MM.1S (cell line): ENCODE results near the gene BMERB1.

Experiments used
- DNase-seq: peaks from one replicate; pipeline ENCODE4 v3.0.0-alpha.2; 2015
- H2AFZ ChIP-seq: fragments of 300-600 bp; sonication (generic); 2 replicates; pipeline ENCODE4 v1.6.0; 2016; ENCODE audit warnings: antibody characterized with exemption, low read length
- H3F3A ChIP-seq: fragments of 300-600 bp; sonication (generic); 2 replicates; pipeline ENCODE4 v1.6.1; 2016; ENCODE audit warnings: mild to moderate bottlenecking, antibody characterized with exemption, low read length, moderate library complexity, mixed read lengths; ENCODE audit not compliant: insufficient read depth
- H3K27ac ChIP-seq: fragments of 300-600 bp; sonication (generic); 2 replicates; pipeline ENCODE4 v1.5.1; 2016; ENCODE audit warnings: mild to moderate bottlenecking, low read length
- H3K27me3 ChIP-seq: fragments of 300-600 bp; sonication (generic); replicated peaks from 2 replicates; pipeline ENCODE4 v1.6.0; 2016; ENCODE audit warnings: low read length; ENCODE audit not compliant: insufficient read depth
- H3K36me3 ChIP-seq: fragments of 300-600 bp; sonication (generic); replicated peaks from 2 replicates; pipeline ENCODE4 v1.6.1; 2016; ENCODE audit warnings: mild to moderate bottlenecking, low read length, mixed read lengths; ENCODE audit not compliant: insufficient read depth
- H3K4me1 ChIP-seq: fragments of 300-600 bp; sonication (generic); 2 replicates; pipeline ENCODE4 v1.6.1; 2016; ENCODE audit warnings: low read length, mixed read lengths
- H3K4me2 ChIP-seq: fragments of 300-600 bp; sonication (generic); 2 replicates; pipeline ENCODE4 v1.6.0; 2016; ENCODE audit warnings: low read depth, low read length
- H3K4me3 ChIP-seq: fragments of 300-600 bp; sonication (generic); 2 replicates; pipeline ENCODE4 v1.5.1; 2016; ENCODE audit warnings: low read length, mixed read lengths
- H3K79me2 ChIP-seq: fragments of 300-600 bp; sonication (generic); 2 replicates; pipeline ENCODE4 v1.6.1; 2016; ENCODE audit warnings: mixed run types, low read length, mixed read lengths
- H3K9ac ChIP-seq: fragments of 300-600 bp; sonication (generic); 2 replicates; pipeline ENCODE4 v1.6.1; 2016; ENCODE audit warnings: low read length, mixed read lengths
- H3K9me2 ChIP-seq: fragments of 300-600 bp; sonication (generic); replicated peaks from 2 replicates; pipeline ENCODE4 v1.6.1; 2016; ENCODE audit warnings: mild to moderate bottlenecking, low read length, mixed read lengths; ENCODE audit not compliant: insufficient read depth
- H3K9me3 ChIP-seq: fragments of 300-600 bp; sonication (generic); replicated peaks from 2 replicates; pipeline ENCODE4 v1.6.1; 2016; ENCODE audit warnings: mild to moderate bottlenecking, low read length, mixed read lengths; ENCODE audit not compliant: insufficient read depth
- H4K20me1 ChIP-seq: fragments of 300-600 bp; sonication (generic); 2 replicates; pipeline ENCODE4 v1.6.1; 2016; ENCODE audit warnings: mild to moderate bottlenecking, low read length, moderate library complexity, mixed read lengths; ENCODE audit not compliant: insufficient read depth
- CTCF ChIP-seq: fragments of 300-600 bp; sonication (generic); IDR thresholded peaks from 2 replicates; pipeline ENCODE4 v1.5.1; 2016; ENCODE audit warnings: antibody characterized with exemption, low read length, mixed read lengths
- EZH2 ChIP-seq: fragments of 300-600 bp; sonication (generic); optimal IDR thresholded peaks from 2 replicates; pipeline ENCODE3; 2017; ENCODE audit warnings: low read depth, mild to moderate bottlenecking, antibody characterized with exemption, low read length, mixed read lengths
- EZH2phosphoT487 ChIP-seq: fragments of 300-600 bp; sonication (generic); IDR thresholded peaks from 2 replicates; pipeline ENCODE4 v1.6.1; 2018; ENCODE audit warnings: antibody characterized with exemption, low read length

Gene BMERB1

DNA sequence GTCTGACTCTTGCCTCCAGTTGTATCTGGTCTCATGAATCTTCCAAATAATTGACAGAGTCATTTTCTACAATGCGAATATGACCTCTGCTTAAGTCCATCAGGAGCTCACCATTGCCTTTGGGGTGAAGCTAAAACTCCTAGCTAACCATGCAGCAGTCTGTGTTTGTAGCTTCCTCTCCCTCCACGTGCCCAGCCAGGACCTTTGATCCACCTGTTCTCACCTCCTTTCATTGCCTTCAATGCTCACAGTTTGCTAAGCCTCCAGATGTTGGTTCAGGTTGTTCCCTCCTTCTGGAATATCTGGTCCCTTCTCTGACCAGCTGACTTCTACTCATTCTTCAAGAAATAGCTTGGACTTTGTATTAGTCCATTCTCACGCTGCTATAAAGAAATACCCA is 23.0 kb downstream of the BMERB1 start:
- no peak overlapping the region for H3K4me3 ChIP-seq
- TF ChIP-seq EZH2phosphoT487, result no peak
- no peak for TF ChIP-seq CTCF
- TF ChIP-seq EZH2, result no peak
- no peaks in the 10 kb centered on the region for H4K20me1 ChIP-seq
- no peaks in the 10 kb centered on the region for H3K9me2 ChIP-seq
- DNase-seq, result no peak
- H3K9ac ChIP-seq, result no peak overlapping the region
- H3K4me1 ChIP-seq, result no peaks in the 10 kb centered on the region
- no peaks in the 10 kb centered on the region for H3K36me3 ChIP-seq
- no peak overlapping the region for H3K4me2 ChIP-seq
- H3K9me3 ChIP-seq, result no peaks in the 10 kb centered on the region
- no peak overlapping the region for H3K27ac ChIP-seq
- no peaks in the 10 kb centered on the region for H3F3A ChIP-seq
- H3K79me2 ChIP-seq, result no peaks in the 10 kb centered on the region
- no peaks in the 10 kb centered on the region for H3K27me3 ChIP-seq
- no peak overlapping the region for H2AFZ ChIP-seq

DNA sequence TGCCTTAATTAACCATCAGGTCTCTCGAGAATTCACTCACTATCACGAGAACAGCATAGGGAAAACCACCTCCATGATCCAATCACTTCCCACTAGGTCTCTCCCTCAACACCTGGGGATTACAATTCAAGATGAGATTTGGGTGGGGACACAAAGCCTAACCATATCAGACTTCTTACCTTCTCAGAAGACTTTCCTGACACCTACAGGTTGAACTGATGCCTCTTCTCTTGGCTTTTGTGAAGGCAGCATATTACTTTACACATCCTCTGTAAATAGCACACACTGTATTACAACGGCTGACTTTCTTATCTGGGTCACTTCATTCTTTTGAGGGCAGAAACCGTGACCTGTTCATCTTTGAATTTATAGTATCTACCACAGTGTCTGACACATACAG is 23.6 kb downstream of the BMERB1 start:
- Histone ChIP-seq H3F3A (no peaks in the 10 kb centered on the region), H3K4me3 (no peak overlapping the region), H3K4me2 (no peak overlapping the region), H3K9me3 (no peaks in the 10 kb centered on the region), H3K4me1 (no peaks in the 10 kb centered on the region), H2AFZ (no peak overlapping the region), H3K79me2 (no peaks in the 10 kb centered on the region), H3K27ac (no peak overlapping the region), H3K36me3 (no peaks in the 10 kb centered on the region), H3K27me3 (no peaks in the 10 kb centered on the region), H3K9me2 (no peaks in the 10 kb centered on the region), H3K9ac (no peak overlapping the region), H4K20me1 (no peaks in the 10 kb centered on the region)
- TF ChIP-seq EZH2 (no peak), EZH2phosphoT487 (no peak), CTCF (no peak)
- no peak for DNase-seq

GRCh38 chr16:15459791-15460190 is 25.4 kb downstream of the BMERB1 start:
- H3K9ac ChIP-seq, result no peak overlapping the region
- DNase-seq, result no peak
- TF ChIP-seq CTCF (no peak), EZH2phosphoT487 (no peak), EZH2 (no peak)
- no peaks in the 10 kb centered on the region for H3K79me2 ChIP-seq
- no peak overlapping the region for H2AFZ ChIP-seq
- no peaks in the 10 kb centered on the region for H3F3A ChIP-seq
- H3K4me3 ChIP-seq, result no peak overlapping the region
- H3K27ac ChIP-seq, result no peak overlapping the region
- no peaks in the 10 kb centered on the region for H3K9me2 ChIP-seq
- no peak overlapping the region for H3K4me2 ChIP-seq
- no peaks in the 10 kb centered on the region for H3K4me1 ChIP-seq
- H4K20me1 ChIP-seq, result no peaks in the 10 kb centered on the region
- H3K27me3 ChIP-seq, result no peaks in the 10 kb centered on the region
- H3K9me3 ChIP-seq, result no peaks in the 10 kb centered on the region
- H3K36me3 ChIP-seq, result no peaks in the 10 kb centered on the region
